K562 (cell line): ENCODE measurements around the gene TMSB4X. TPM values are rescaled to one million over a fixed set of nuclear protein-coding genes. Genes with fewer than 3 reads are reported as not detected.

Experiments
- CEBPG ChIP-seq, 3 experiments: fragments of 200-800 bp in 1 of 3; sonication (Bioruptor generic) in 1 of 3; sonication (generic) in 1 of 3; formaldehyde crosslinking in 1 of 3; IDR thresholded peaks in 2 of 3; conservative IDR thresholded peaks in 1 of 3; 2 replicates each; pipeline versions ENCODE4 v1.6.1 to v1.8.0; 2016 to 2022; ENCODE audit warnings: missing compliant biosample characterization in 2 of 3, missing genetic modification characterization in 2 of 3, mild to moderate bottlenecking in 1 of 3, missing genetic modification reagents in 1 of 3
- FOXA1 ChIP-seq: fragments of 450-650 bp; IDR thresholded peaks from 2 replicates; pipeline ENCODE4 v1.6.1; 2016; ENCODE audit warnings: mild to moderate bottlenecking, borderline replicate concordance
- PHB2 ChIP-seq: fragments of 450-650 bp; IDR thresholded peaks from 2 replicates; pipeline ENCODE4 v1.6.1; 2017; ENCODE audit warnings: low read depth
- PTTG1 ChIP-seq: fragments of 450-650 bp; IDR thresholded peaks from 2 replicates; pipeline ENCODE4 v1.6.1; 2016; ENCODE audit warnings: low read depth, mild to moderate bottlenecking, missing genetic modification characterization, missing compliant biosample characterization
- PURB ChIP-seq: sonication (generic); formaldehyde crosslinking; IDR thresholded peaks from 2 replicates; pipeline ENCODE4 v1.9.0; 2021; ENCODE audit warnings: low read depth, mild to moderate bottlenecking, missing genetic modification reagents
- polyA plus RNA-seq, 8 experiments: library from polyadenylated mRNA; depleted of rRNA in 4 of 8; stranded (reverse) in 5 of 8; unstranded in 3 of 8; fragments of >200 nt; fragmentation: Nextera tagmentation in 2 of 8; fragmentation: Illumina TruSeq in 1 of 8; extraction: Ambion mirVana in 2 of 8; extraction: Trizol in 1 of 8; gene quantifications; 2 replicates each; pipeline versions ENCODE4 v1.2.1 to v1.2.3, GENCODE V29; 2011 to 2014; ENCODE audit warnings: inconsistent platforms in 1 of 8, missing spikeins in 1 of 8
- total RNA-seq, 7 experiments: library from RNA; depleted of rRNA in 6 of 7; stranded (reverse); fragments of >200 nt in 6 of 7; fragmentation: Illumina TruSeq in 2 of 7; extraction: Trizol in 2 of 7; gene quantifications; 2 replicates each; pipeline versions ENCODE4 v1.2.1 to v1.2.3, GENCODE V29; 2011 to 2021; ENCODE audit warnings: low replicate concordance in 1 of 7
- TF ChIP-seq, protein P1 (sequence below): sonication (generic); formaldehyde crosslinking; IDR thresholded peaks from 2 replicates; pipeline ENCODE4 v1.8.1; 2023; ENCODE audit warnings: mild to moderate bottlenecking, missing genetic modification reagents
- TF ChIP-seq, protein P2 (sequence below): IDR thresholded peaks from 2 replicates; pipeline ENCODE4 v1.6.1; 2011; ENCODE audit not compliant: insufficient read length; ENCODE audit errors: extremely low read depth
- TF ChIP-seq, protein P3 (sequence below): fragments of 450-650 bp; formaldehyde crosslinking; IDR thresholded peaks from 2 replicates; pipeline ENCODE4 v1.4.0; 2022; ENCODE audit warnings: missing genetic modification characterization

Gene TMSB4X
- total and polyA plus RNA-seq, 9 of the 15 experiments (the other 6 are each of a cell fraction or from before 2014, with no cell fraction given) = 1,035 to 2,035 (median 1,529) TPM

DNA sequence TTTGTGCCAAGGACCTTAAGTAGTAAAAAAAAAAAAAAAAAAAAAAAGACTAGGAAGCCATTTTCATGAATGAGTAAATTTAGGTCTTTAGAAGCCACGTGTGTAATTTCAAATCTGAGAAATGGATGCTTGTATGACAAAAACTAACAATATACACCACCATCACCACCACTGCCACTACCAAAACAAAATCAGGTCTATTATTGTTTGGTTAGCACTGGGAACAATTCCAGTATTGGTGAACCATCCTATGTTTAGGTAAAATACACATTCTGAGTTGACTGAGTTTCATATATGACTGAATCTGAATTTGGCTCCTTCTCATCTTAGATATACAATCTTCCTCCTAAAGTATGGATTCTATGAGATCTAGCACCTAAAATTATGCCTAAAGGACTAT is 8.8 kb upstream of the TMSB4X start (continued):
- TF ChIP-seq, protein P1, sequence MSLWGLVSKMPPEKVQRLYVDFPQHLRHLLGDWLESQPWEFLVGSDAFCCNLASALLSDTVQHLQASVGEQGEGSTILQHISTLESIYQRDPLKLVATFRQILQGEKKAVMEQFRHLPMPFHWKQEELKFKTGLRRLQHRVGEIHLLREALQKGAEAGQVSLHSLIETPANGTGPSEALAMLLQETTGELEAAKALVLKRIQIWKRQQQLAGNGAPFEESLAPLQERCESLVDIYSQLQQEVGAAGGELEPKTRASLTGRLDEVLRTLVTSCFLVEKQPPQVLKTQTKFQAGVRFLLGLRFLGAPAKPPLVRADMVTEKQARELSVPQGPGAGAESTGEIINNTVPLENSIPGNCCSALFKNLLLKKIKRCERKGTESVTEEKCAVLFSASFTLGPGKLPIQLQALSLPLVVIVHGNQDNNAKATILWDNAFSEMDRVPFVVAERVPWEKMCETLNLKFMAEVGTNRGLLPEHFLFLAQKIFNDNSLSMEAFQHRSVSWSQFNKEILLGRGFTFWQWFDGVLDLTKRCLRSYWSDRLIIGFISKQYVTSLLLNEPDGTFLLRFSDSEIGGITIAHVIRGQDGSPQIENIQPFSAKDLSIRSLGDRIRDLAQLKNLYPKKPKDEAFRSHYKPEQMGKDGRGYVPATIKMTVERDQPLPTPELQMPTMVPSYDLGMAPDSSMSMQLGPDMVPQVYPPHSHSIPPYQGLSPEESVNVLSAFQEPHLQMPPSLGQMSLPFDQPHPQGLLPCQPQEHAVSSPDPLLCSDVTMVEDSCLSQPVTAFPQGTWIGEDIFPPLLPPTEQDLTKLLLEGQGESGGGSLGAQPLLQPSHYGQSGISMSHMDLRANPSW (CRISPR knock-in tag) = no peak
- TF ChIP-seq FOXA1 (no peak), PTTG1 (tag) (no peak), CEBPG (CRISPR knock-in tag; IDR thresholded peaks at IDR 0.05) (no peak), CEBPG (tag; conservative IDR thresholded peaks at IDR 0.05 in 1 of 2, IDR thresholded peaks at IDR 0.05 in 1 of 2) (no peak), PURB (CRISPR knock-in tag) (no peak), PHB2 (no peak)
- TF ChIP-seq, protein P2, sequence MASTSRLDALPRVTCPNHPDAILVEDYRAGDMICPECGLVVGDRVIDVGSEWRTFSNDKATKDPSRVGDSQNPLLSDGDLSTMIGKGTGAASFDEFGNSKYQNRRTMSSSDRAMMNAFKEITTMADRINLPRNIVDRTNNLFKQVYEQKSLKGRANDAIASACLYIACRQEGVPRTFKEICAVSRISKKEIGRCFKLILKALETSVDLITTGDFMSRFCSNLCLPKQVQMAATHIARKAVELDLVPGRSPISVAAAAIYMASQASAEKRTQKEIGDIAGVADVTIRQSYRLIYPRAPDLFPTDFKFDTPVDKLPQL = no peak
- TF ChIP-seq, protein P3, sequence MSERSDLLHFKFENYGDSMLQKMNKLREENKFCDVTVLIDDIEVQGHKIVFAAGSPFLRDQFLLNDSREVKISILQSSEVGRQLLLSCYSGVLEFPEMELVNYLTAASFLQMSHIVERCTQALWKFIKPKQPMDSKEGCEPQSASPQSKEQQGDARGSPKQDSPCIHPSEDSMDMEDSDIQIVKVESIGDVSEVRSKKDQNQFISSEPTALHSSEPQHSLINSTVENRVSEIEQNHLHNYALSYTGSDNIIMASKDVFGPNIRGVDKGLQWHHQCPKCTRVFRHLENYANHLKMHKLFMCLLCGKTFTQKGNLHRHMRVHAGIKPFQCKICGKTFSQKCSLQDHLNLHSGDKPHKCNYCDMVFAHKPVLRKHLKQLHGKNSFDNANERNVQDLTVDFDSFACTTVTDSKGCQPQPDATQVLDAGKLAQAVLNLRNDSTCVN (CRISPR knock-in tag) = no peak
- TF ChIP-seq, all 486 proteins: peak for 0
